Ascending aorta (tissue), 2 donors: ENCODE measurements around the gene VTN. TPM values are rescaled to one million over a fixed set of nuclear protein-coding genes. Genes with fewer than 3 reads are reported as not detected.

Source experiments
- DNase-seq, 2 donors: peaks; one replicate each; pipeline ENCODE4 v3.0.0-alpha.2; 2019; ENCODE audit warnings: low spot score in 2 of 2
- H3K27ac ChIP-seq, 2 donors: fragments of 200-600 bp; sonication (generic); one replicate each; pipeline ENCODE4 v1.5.1; 2016 to 2017; ENCODE audit warnings: mild to moderate bottlenecking in 1 of 2
- H3K27me3 ChIP-seq: fragments of 200-600 bp; sonication (generic); one replicate; pipeline ENCODE4 v1.5.1; 2017
- H3K36me3 ChIP-seq, 2 donors: fragments of 200-600 bp; sonication (generic); one replicate each; pipeline ENCODE4 v1.5.1; 2016
- H3K4me1 ChIP-seq, 2 donors: fragments of 200-600 bp; sonication (generic); one replicate each; pipeline ENCODE4 v1.5.1; 2016 to 2017; ENCODE audit warnings: mild to moderate bottlenecking in 1 of 2
- H3K4me3 ChIP-seq, 2 donors: fragments of 200-600 bp; sonication (generic); one replicate each; pipeline ENCODE4 v1.5.1; 2016 to 2017; ENCODE audit warnings: mild to moderate bottlenecking in 1 of 2
- H3K9me3 ChIP-seq, 2 donors: fragments of 200-600 bp; sonication (generic); one replicate each; pipeline ENCODE4 v1.5.1; 2016
- intact Hi-C: fragments of 100-400 bp; cut with DNase I; formaldehyde crosslinking; loops from one replicate; pipeline ENCODE4 v1.15.1; 2023
- total RNA-seq: library from RNA; depleted of rRNA; stranded (reverse); fragments of >200 nt; gene quantifications from one replicate; pipeline ENCODE4 v1.1.0, GENCODE V29; 2016
- TF ChIP-seq, protein P1 (sequence below), 3 experiments: fragments of 200-600 bp in 2 of 3; fragments of 450-650 bp in 1 of 3; sonication (generic) in 2 of 3; IDR thresholded peaks; one replicate each; pipeline ENCODE4 v1.5.1; 2016 to 2019; ENCODE audit warnings: antibody characterized with exemption in 3 of 3, mild to moderate bottlenecking in 1 of 3, moderate library complexity in 1 of 3

Gene VTN
- total RNA-seq, 1 donor from 2014 or later: 7.5 TPM

DNA sequence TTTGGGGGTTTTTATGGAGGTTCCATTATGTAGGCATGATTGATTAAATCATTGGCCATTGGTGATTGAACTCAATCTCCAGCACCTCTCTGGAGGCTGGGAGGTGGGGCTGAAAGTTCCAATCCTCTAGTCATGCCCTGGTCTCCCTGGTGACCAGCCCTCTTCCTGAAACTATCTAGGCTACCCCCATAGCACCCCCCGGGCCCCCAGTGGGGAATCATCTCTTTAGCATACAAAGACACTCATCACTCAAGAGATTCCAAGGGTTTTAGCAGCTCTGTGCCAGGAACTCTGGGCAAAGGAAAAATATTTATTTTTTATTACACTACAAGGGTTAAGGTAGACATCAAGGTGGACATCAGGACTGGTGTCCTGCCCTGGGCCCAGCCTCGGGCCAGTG lies 25.3 kb upstream of the VTN start:
- Histone ChIP-seq H3K4me3 (no peak overlapping the region), H3K36me3 (peaks cover 37 to 60% of the 10 kb centered on the region in 2 donors), H3K4me1 (no peaks in the 10 kb centered on the region), H3K9me3 (no peaks in the 10 kb centered on the region), H3K27me3 (no peaks in the 10 kb centered on the region), H3K27ac (no peak overlapping the region)
- no peak for DNase-seq
- intact Hi-C loops: no loop called here
- TF ChIP-seq, protein P1, sequence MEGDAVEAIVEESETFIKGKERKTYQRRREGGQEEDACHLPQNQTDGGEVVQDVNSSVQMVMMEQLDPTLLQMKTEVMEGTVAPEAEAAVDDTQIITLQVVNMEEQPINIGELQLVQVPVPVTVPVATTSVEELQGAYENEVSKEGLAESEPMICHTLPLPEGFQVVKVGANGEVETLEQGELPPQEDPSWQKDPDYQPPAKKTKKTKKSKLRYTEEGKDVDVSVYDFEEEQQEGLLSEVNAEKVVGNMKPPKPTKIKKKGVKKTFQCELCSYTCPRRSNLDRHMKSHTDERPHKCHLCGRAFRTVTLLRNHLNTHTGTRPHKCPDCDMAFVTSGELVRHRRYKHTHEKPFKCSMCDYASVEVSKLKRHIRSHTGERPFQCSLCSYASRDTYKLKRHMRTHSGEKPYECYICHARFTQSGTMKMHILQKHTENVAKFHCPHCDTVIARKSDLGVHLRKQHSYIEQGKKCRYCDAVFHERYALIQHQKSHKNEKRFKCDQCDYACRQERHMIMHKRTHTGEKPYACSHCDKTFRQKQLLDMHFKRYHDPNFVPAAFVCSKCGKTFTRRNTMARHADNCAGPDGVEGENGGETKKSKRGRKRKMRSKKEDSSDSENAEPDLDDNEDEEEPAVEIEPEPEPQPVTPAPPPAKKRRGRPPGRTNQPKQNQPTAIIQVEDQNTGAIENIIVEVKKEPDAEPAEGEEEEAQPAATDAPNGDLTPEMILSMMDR (IDR thresholded peaks at IDR 0.05): no peak

DNA sequence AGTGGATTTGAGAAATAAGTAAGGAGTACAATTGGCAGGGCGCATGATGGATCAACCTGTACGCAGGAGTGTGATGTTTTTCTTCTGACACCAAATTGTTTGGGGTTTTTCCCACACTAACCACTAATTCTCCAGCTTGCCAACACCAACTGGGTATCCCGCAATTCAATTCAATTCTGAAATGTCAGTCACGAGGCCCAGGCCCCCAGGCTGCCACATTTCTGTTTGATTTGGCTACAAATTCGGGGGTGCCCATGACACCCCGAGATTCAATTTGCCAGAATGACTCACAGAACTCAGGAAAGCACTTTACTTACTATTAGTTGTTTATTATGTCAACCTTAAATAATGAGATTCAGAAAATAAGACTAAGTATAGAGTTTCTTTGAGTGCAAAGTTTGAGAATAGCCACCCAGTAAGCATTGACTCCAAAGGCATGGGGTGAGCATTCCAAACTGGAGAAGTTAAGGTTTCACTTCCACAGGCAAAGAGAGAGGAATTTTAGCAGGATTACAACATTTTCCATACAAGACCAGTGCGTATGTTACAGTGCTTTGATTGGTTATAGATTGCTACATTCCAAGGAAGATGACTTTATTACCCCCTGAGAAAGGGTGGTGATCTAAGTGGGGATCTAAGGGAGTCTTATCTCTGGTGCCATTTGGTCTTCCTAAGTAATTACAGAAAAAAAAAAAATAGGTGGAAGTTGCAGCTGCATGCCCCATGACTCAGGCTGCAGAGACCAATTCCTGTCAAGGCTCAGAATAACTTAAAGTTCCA lies 24.4 kb upstream of the VTN start:
- no peaks in the 10 kb centered on the region for H3K4me1 ChIP-seq
- intact Hi-C loops: no loop called here
- no peaks in the 10 kb centered on the region for H3K27me3 ChIP-seq
- DNase-seq: no peak
- H3K36me3 ChIP-seq: peaks cover 42 to 66% of the 10 kb centered on the region in 2 donors
- H3K4me3 ChIP-seq: no peak overlapping the region
- H3K27ac ChIP-seq: no peak overlapping the region
- no peaks in the 10 kb centered on the region for H3K9me3 ChIP-seq
- TF ChIP-seq, protein P1 (IDR thresholded peaks at IDR 0.05): no peak

DNA sequence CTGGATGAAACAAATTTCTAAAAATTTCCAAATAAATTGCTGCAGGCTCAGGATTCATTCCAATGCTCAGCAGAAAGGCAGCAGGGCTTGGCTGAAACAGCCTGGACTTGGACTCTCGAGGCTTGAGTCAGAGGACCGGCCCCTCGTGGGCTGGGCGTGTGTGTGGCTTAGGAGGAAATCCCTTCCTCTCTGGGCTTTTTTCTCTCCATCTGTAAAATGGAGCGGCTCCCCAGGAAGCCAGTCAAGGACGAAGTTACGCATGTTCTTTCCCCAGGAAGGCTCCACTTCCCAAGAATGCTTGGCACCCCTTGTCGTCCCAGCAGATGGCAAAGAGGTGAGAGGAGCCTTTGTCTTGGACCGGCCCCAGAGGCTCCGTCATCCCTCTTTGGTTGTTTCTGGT lies 22.4 kb upstream of the VTN start:
- Histone ChIP-seq H3K36me3 (peaks cover 54 to 76% of the 10 kb centered on the region in 2 donors), H3K27ac (no peak overlapping the region), H3K4me3 (no peak overlapping the region), H3K4me1 (no peaks in the 10 kb centered on the region), H3K27me3 (no peaks in the 10 kb centered on the region), H3K9me3 (no peaks in the 10 kb centered on the region)
- TF ChIP-seq, protein P1 (IDR thresholded peaks at IDR 0.05): no peak
- intact Hi-C loops: no loop called here
- DNase-seq: no peak

DNA sequence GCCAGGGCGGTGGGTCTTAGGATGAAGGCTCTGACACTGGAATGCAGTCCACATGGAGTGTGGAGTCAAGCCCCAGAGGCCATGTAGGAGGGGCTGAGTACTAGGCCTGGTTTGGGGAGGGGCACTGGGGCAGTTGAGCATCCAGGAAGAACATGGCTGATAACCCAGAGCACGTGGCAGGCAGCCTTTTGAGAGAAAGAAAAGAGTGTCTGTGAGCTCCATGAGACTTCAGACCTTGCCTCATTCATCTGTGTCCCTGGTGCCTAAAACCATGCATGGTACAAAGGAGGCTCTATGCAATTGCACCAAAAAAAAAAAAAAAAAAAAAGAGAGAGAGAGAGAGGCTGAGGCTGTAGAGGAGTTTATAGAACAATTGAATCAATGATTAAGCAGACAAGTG lies 21.3 kb upstream of the VTN start:
- intact Hi-C loops: no loop called here
- no peak overlapping the region for H3K4me3 ChIP-seq
- H3K27me3 ChIP-seq: no peaks in the 10 kb centered on the region
- peaks cover 51 to 74% of the 10 kb centered on the region in 2 donors for H3K36me3 ChIP-seq
- H3K4me1 ChIP-seq: no peaks in the 10 kb centered on the region
- DNase-seq: no peak
- TF ChIP-seq, protein P1 (IDR thresholded peaks at IDR 0.05): no peak
- no peaks in the 10 kb centered on the region for H3K9me3 ChIP-seq
- no peak overlapping the region for H3K27ac ChIP-seq

DNA sequence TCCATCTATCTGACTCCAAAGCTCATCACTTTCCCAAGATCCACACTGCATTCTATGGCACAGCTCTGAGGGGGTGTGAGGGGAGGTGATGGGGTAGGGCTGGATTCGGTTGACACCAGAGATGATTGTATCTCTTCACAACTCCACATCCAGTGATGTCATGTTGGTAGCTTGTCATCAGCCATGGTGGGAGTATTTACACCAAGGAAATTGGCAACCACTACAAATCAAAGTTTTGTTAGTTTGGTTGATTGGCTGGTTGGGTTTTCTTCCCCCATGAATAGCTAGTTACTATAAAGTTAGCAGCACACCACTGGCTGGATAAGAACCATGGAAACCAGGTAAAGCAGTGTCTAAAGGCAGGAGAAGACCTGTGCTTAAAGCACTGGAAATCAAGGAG lies 20.9 kb upstream of the VTN start:
- DNase-seq: no peak
- H3K27me3 ChIP-seq: no peaks in the 10 kb centered on the region
- H3K4me3 ChIP-seq: no peak overlapping the region
- no peak overlapping the region for H3K27ac ChIP-seq
- no peaks in the 10 kb centered on the region for H3K9me3 ChIP-seq
- TF ChIP-seq, protein P1 (IDR thresholded peaks at IDR 0.05): no peak
- H3K4me1 ChIP-seq: no peaks in the 10 kb centered on the region
- intact Hi-C loops: no loop called here
- H3K36me3 ChIP-seq: peaks cover 51 to 70% of the 10 kb centered on the region in 2 donors
